GM18873 (cell line): Measurements from ENCODE around the gene MPV17.
"Not testable (repeated sequence)": the region's sequence is repeated elsewhere in the genome, so short reads cannot be mapped to it uniquely, and the experiment has no call there.

Source experiments
- ATAC-seq: cut with Tn5 transposase; IDR thresholded peaks from one replicate; pipeline ENCODE4 v1.9.1; 2021; ENCODE audit warnings: mild to moderate bottlenecking, moderate library complexity, moderate number of reproducible peaks; ENCODE audit not compliant: unreplicated experiment, low FRiP score

The MPV17 gene

GRCh38 chr2:27303093-27304025 lies 19.5 kb downstream of the MPV17 start:
- ATAC-seq = no peak

GRCh38 chr2:27300606-27301005 lies 22.3 kb downstream of the MPV17 start:
- not testable (repeated sequence) for ATAC-seq

GRCh38 chr2:27298391-27299080 lies 24.4 kb downstream of the MPV17 start:
- ATAC-seq = no peak

- no peak for ATAC-seq
Observed at GRCh38 chr2:27297195-27297594, 25.7 kb downstream of the MPV17 start.

GRCh38 chr2:27296481-27296880 lies 26.4 kb downstream of the MPV17 start:
- no peak for ATAC-seq

DNA sequence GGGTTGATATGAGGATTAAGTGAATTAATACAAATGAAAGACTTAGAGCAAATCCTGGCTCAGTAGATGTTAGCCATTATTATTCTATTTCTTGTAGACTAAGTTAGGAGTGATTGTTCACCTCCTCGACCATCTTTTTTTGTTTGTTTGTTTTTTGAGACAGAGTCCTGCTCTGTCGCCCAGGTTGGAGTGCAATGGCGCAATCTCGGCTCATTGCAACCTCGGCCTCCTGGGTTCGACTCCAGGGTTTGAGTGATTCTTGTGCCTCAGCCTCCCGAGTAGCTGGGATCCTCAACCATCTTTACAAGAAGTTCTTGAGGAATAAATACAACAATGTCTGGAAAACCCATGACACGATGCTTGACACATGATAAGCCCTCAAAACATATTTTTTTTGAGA lies 28.0 kb downstream of the MPV17 start:
- no peak for ATAC-seq

DNA sequence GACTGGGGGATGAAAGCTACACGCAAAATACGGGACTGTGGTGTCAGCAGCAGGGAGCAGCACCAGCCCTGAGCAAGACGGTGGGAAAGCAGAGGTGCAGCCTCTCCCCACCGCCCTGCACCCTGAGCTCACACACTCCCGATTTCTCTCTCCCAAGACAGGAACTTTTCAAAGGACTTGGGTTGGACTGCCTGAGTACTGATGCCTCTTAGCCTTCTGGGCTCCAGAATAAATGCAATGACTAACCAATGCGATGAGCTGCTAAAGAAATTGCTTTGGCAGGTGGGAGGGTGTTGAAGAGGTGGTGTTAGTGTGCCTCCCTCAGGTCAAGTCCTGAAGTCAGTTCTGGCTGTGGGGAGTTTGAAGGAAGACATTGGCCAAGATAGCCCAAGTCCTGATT lies 31.0 kb downstream of the MPV17 start:
- ATAC-seq = no peak

- no peak for ATAC-seq
Observed at GRCh38 chr2:27290549-27290948, 32.3 kb downstream of the MPV17 start.

- no peak for ATAC-seq
Observed at GRCh38 chr2:27288610-27289009, 34.3 kb downstream of the MPV17 start.

DNA sequence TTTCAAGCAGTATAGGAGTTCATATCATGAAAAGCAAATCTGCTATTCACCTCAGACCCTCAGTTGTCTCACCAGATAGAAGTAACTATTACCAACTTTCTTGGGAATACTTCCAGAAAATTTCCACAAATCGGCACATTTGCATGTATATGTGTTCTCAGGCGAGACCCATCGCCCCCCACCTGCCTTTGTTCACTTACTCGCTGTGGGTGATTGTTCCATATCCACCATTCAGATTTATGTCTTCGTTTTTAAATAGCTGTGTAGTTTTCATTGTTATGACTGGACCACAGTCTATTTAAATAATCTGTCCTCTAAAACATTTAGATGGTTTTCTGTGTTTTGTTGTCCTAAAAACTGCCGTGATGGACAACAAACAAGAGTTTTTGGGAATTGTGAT lies 37.4 kb downstream of the MPV17 start:
- no peak for ATAC-seq

- ATAC-seq = no peak
Observed at GRCh38 chr2:27284996-27285395, 37.9 kb downstream of the MPV17 start.

- ATAC-seq = no peak
Observed at GRCh38 chr2:27282892-27283291, 40.0 kb downstream of the MPV17 start.

GRCh38 chr2:27281855-27282559 lies 40.9 kb downstream of the MPV17 start, which contains the start of gene TRIM54:
TRIM54 (plus strand) TSS chr2:27282429; CDS start chr2:27282732, 303 bp downstream.
- ATAC-seq = no peak

- no peak for ATAC-seq
Observed at GRCh38 chr2:27281442-27281841, 41.5 kb downstream of the MPV17 start.

DNA sequence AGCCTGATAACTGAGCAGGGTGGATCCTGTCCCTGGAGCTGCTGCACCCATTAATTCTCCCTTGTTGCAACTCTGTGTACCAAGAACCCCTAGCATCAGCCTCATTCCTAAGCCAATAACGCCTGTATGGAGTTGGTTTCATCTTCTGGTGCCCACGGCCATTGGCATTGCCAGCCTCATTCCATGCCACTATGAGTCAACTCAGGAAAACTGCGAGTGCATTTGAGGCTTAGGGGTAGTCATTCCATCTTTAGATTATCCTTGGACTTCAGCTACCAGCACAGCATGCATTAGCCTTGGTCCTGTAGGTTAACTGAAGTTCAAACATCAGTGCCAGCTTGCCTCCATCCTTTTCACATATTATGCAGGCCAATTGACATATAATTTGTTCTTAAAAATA lies 42.1 kb downstream of the MPV17 start:
- ATAC-seq = no peak

GRCh38 chr2:27278010-27278409 lies 44.9 kb downstream of the MPV17 start:
- no peak for ATAC-seq

DNA sequence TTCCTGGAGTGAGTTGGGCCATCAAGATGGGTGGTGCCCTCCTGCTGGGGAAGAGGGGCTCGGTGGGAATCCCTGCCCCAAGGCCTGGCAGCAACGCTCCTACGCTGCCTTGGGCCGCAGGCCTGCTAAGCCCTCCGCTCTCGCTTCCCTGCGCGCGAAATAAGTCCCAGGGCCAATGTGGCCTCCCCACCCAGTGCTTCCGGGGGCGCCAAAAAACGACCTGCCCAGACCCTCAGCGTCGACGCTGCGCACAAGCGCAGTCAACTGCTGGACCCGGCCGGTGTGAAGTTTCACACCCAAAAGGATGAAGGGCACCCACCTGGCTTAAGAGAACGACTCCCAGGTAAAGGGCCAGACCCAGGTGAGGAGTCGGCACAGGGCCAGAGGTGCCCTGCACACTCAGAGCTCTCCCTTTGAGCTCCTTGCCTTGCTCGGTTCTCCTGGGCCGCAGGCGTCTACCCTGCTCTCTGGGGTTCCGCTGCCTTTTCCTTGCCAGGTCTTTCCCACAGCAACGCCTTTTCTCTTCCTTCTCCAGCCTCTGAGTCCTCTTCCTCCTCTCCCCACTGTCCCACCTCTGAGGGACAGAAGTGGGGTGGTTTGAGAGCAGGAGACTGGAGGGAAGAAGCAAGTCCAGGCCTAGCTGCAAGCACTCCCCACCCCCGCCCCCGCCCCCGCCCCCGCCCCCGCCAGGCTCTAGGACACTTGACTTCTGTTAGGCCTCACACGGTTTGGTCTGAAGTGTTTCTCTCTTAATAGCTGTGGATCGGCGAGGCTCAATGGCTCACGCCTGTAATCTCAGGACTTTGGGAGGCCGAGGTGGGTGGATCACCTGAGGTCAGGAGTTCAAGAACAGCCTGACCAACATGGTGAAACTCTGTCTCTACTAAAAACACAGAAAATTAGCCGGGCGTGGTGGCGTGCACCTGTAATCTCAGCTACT lies 47.4 kb downstream of the MPV17 start, which contains the start of gene DNAJC5G:
Gene DNAJC5G (plus strand): TSS at position 223 of the 940 bp plus-strand sequence. CDS start 1,296 bp downstream, outside the sequence.
- no peak for ATAC-seq

DNA sequence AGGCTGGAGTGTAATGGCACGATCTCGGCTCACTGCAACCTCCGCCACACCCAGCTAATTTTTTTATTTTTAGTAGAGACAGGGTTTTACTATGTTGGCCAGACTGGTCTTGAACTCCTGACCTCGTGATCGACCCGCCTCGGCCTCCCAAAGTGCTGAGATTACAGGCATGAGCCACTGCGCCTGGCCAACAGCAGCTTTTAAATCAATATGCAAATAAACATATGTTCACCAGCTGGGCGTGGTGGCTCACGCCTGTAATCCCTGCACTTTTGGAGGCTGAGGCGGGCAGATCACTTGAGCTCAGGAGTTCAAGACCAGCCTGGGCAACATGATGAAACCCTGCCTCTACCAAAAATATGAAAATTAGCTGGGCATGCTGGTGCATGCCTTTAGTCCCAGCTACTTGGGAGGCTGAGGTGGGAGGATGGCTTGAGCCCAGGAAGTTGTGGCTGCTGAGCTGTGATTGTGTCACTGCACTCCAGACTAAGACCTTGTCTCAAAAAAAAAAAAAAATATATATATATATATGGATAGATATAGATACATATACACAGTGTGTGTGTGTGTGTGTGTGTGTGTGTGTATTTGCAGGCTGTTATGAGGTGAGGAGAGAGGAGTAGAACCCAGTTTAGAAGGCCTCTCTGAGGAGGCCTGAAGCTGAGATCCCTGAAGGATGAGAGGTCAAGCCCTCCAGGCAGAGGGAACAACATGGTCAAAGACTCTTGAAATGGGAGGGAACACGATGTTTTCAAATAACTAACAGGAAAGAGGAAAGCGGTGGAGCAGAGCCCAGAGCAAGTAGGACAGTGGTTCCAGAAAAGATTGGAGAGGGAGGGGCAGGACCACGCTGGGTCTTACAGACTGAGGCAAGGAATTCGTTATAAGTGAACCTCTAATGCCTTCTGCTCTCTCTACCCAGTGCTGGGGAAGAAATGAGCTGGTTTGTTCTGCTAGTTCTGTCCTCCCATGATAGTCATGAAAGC lies 50.1 kb downstream of the MPV17 start:
- not testable (repeated sequence) for ATAC-seq
